Activated naive CD4-positive, alpha-beta T cell (primary cell): Measurements from ENCODE around the gene GGACT.

Experiments used
- DNase-seq, 4 experiments: peaks; one replicate each; lab custom pipeline; 2025; lab: John Stamatoyannopoulos, UW

Gene GGACT

GRCh38 chr13:100547791-100548201, 40.8 kb downstream of the GGACT start:
- no peak for DNase-seq

GRCh38 chr13:100546713-100547405, 41.7 kb downstream of the GGACT start:
- DNase-seq = no peak

- DNase-seq = no peak
Measured at GRCh38 chr13:100545684-100546061, 42.9 kb downstream of the GGACT start.

GRCh38 chr13:100544866-100545683, 43.5 kb downstream of the GGACT start:
- no peak for DNase-seq

- DNase-seq = no peak
Measured at GRCh38 chr13:100543872-100544602, 44.6 kb downstream of the GGACT start.

- no peak for DNase-seq
Measured at GRCh38 chr13:100542826-100543156, 45.8 kb downstream of the GGACT start.

GRCh38 chr13:100541897-100542825, 46.4 kb downstream of the GGACT start:
- no peak for DNase-seq

GRCh38 chr13:100540621-100541020, 48.0 kb downstream of the GGACT start:
- no peak for DNase-seq

GRCh38 chr13:100537951-100538462, 50.6 kb downstream of the GGACT start:
- DNase-seq = no peak

- DNase-seq = no peak
Measured at GRCh38 chr13:100537486-100537885, 51.1 kb downstream of the GGACT start.

- DNase-seq = no peak
Measured at GRCh38 chr13:100536643-100537180, 51.9 kb downstream of the GGACT start.

GRCh38 chr13:100535426-100536135, 53.0 kb downstream of the GGACT start:
- no peak for DNase-seq

GRCh38 chr13:100534911-100535310, 53.7 kb downstream of the GGACT start:
- no peak for DNase-seq

GRCh38 chr13:100534147-100534843, 54.3 kb downstream of the GGACT start:
- DNase-seq = no peak

- no peak for DNase-seq
Measured at GRCh38 chr13:100533588-100534041, 55.0 kb downstream of the GGACT start.

- DNase-seq = no peak
Measured at GRCh38 chr13:100532836-100533435, 55.7 kb downstream of the GGACT start.

GRCh38 chr13:100532090-100532766, 56.4 kb downstream of the GGACT start:
- DNase-seq = no peak

- DNase-seq = no peak
Measured at GRCh38 chr13:100530671-100531213, 57.8 kb downstream of the GGACT start.
